Measurements from ENCODE around the gene WDR35. TPM values are rescaled to one million over a fixed set of nuclear protein-coding genes. Genes with fewer than 3 reads are reported as not detected.

The WDR35 gene
- total and polyA plus RNA-seq, 5 experiments from 2014 or later, result 0.91 to 5.6 (median 1.8) TPM

- no peak overlapping the region for H3K4me3 Mint-ChIP-seq
- ATAC-seq (no peak), DNase-seq (no peak)
- POLR2A ChIA-PET, result no interaction called here
- no peaks in the 10 kb centered on the region for H3K9me3 Mint-ChIP-seq
- peaks cover 0 to 4% (median 0%) of the 10 kb centered on the region in 3 donors for H3K36me3 Mint-ChIP-seq
- H3K27me3 Mint-ChIP-seq, result peaks cover 9 to 76% (median 32%) of the 10 kb centered on the region in 5 donors
- H3K27ac Mint-ChIP-seq, result no peak overlapping the region
- no peaks in the 10 kb centered on the region for H3K4me1 Mint-ChIP-seq
Measured at GRCh38 chr2:20005067-20005627, 15.2 kb upstream of the WDR35 start.

GRCh38 chr2:20001361-20001863 is 11.5 kb upstream of the WDR35 start:
- ATAC-seq (no peak), DNase-seq (no peak)
- H3K4me3 Mint-ChIP-seq, result no peak overlapping the region
- peaks cover 0 to 4% (median 0%) of the 10 kb centered on the region in 3 donors for H3K36me3 Mint-ChIP-seq
- no peaks in the 10 kb centered on the region for H3K9me3 Mint-ChIP-seq
- no peak overlapping the region for H3K27ac Mint-ChIP-seq
- H3K4me1 Mint-ChIP-seq, result no peaks in the 10 kb centered on the region
- H3K27me3 Mint-ChIP-seq, result peaks cover 15 to 51% (median 32%) of the 10 kb centered on the region in 5 donors
- POLR2A ChIA-PET, result no interaction called here

- no peak for DNase-seq
- no peak for ATAC-seq
- POLR2A ChIA-PET, result no interaction called here
- H3K27ac Mint-ChIP-seq, result no peak overlapping the region
- no peaks in the 10 kb centered on the region for H3K9me3 Mint-ChIP-seq
- H3K36me3 Mint-ChIP-seq, result no peaks in the 10 kb centered on the region
- H3K4me3 Mint-ChIP-seq, result no peak overlapping the region
- peaks cover 13 to 34% (median 22%) of the 10 kb centered on the region in 5 donors for H3K27me3 Mint-ChIP-seq
- peaks cover 9 to 20% (median 16%) of the 10 kb centered on the region in 4 donors for H3K4me1 Mint-ChIP-seq
Measured at GRCh38 chr2:19993731-19994130, 3.8 kb upstream of the WDR35 start.

GRCh38 chr2:19991895-19992294 is 2.0 kb upstream of the WDR35 start:
- DNase-seq (no peak), ATAC-seq (no peak)
- Mint-ChIP-seq H3K9me3 (no peaks in the 10 kb centered on the region), H3K4me3 (no peak overlapping the region), H3K36me3 (peaks cover 0 to 3% (median 0%) of the 10 kb centered on the region in 3 donors), H3K4me1 (peaks cover 9 to 30% (median 21%) of the 10 kb centered on the region in 4 donors), H3K27ac (no peak overlapping the region), H3K27me3 (peaks cover 7 to 31% (median 17%) of the 10 kb centered on the region in 5 donors)
- POLR2A ChIA-PET, result no interaction called here

GRCh38 chr2:19990416-19990728 is 467 bp upstream of the WDR35 start:
- Mint-ChIP-seq H3K27me3 (peaks cover 7 to 23% (median 10%) of the 10 kb centered on the region in 5 donors), H3K36me3 (peaks cover 0 to 7% (median 3%) of the 10 kb centered on the region in 3 donors), H3K4me1 (peaks cover 13 to 30% (median 21%) of the 10 kb centered on the region in 4 donors), H3K4me3 (peak overlapping the region; percentile 85 to 94 (median 91)), H3K27ac (peak overlapping the region in 9 of 10 donors; percentile 71 to 97 (median 95)), H3K9me3 (no peaks in the 10 kb centered on the region)
- DNase-seq (no peak), ATAC-seq (no peak)
- POLR2A ChIA-PET, result no interaction called here

GRCh38 chr2:19989342-19989666 is 601 bp downstream of the WDR35 start:
- no peak for ATAC-seq

GRCh38 chr2:19988600-19988999 is 1.3 kb downstream of the WDR35 start:
- Mint-ChIP-seq H3K27me3 (peaks cover 7 to 18% (median 9%) of the 10 kb centered on the region in 5 donors), H3K27ac (peak overlapping the region in 5 of 10 donors; percentile 72 to 97 (median 96)), H3K4me3 (peak overlapping the region in 9 of 10 donors; percentile 85 to 94 (median 91)), H3K36me3 (peaks cover 0 to 15% (median 7%) of the 10 kb centered on the region in 3 donors), H3K4me1 (peaks cover 13 to 31% (median 22%) of the 10 kb centered on the region in 4 donors), H3K9me3 (no peaks in the 10 kb centered on the region)
- DNase-seq (no peak), ATAC-seq (no peak)
- POLR2A ChIA-PET, result interaction anchor here (1.4 to 1.7 kb wide), 2 partner anchors 87 to 459 kb away, joined by 3 to 4 read pairs; partner anchors contain the start of genes RHOB and TTC32

More at GRCh38 chr2:19989342-19989666, 601 bp downstream of the WDR35 start:
- Mint-ChIP-seq H3K36me3 (peaks cover 0 to 11% (median 5%) of the 10 kb centered on the region in 3 donors), H3K9me3 (no peaks in the 10 kb centered on the region), H3K4me3 (peak overlapping the region; percentile 85 to 94 (median 91)), H3K27ac (peak overlapping the region; percentile 79 to 97 (median 95)), H3K27me3 (peaks cover 7 to 21% (median 9%) of the 10 kb centered on the region in 5 donors), H3K4me1 (peaks cover 13 to 31% (median 22%) of the 10 kb centered on the region in 4 donors)
- POLR2A ChIA-PET, result interaction anchor here (0.8 to 1.7 kb wide), 3 partner anchors 63 to 458 kb away, joined by 3 to 4 read pairs (median 4); partner anchors contain the start of genes RHOB and TTC32
- no peak for DNase-seq

GRCh38 chr2:19987936-19988335 is 2.0 kb downstream of the WDR35 start:
- POLR2A ChIA-PET, result no interaction called here
- DNase-seq, result no peak
- Mint-ChIP-seq H3K36me3 (peaks cover 0 to 17% (median 7%) of the 10 kb centered on the region in 3 donors), H3K9me3 (no peaks in the 10 kb centered on the region), H3K4me1 (peaks cover 15 to 31% (median 22%) of the 10 kb centered on the region in 4 donors), H3K4me3 (no peak overlapping the region), H3K27ac (peak overlapping the region in 2 of 10 donors; percentile 95 to 96), H3K27me3 (peaks cover 4 to 11% (median 7%) of the 10 kb centered on the region in 5 donors)
- no peak for ATAC-seq

GRCh38 chr2:19982268-19982667 is 7.6 kb downstream of the WDR35 start:
- ATAC-seq (no peak), DNase-seq (no peak)
- Mint-ChIP-seq H3K4me1 (peaks cover 0 to 6% (median 3%) of the 10 kb centered on the region in 4 donors), H3K27ac (no peak overlapping the region), H3K36me3 (peaks cover 8 to 28% (median 24%) of the 10 kb centered on the region in 3 donors), H3K4me3 (no peak overlapping the region), H3K9me3 (no peaks in the 10 kb centered on the region), H3K27me3 (no peaks in the 10 kb centered on the region)
- POLR2A ChIA-PET, result no interaction called here

GRCh38 chr2:19979932-19980331 is 10.0 kb downstream of the WDR35 start:
- H3K27ac Mint-ChIP-seq, result no peak overlapping the region
- H3K27me3 Mint-ChIP-seq, result no peaks in the 10 kb centered on the region
- ATAC-seq (no peak), DNase-seq (no peak)
- no peak overlapping the region for H3K4me3 Mint-ChIP-seq
- peaks cover 0 to 3% (median under 1%) of the 10 kb centered on the region in 4 donors for H3K4me1 Mint-ChIP-seq
- no peaks in the 10 kb centered on the region for H3K9me3 Mint-ChIP-seq
- POLR2A ChIA-PET, result no interaction called here
- H3K36me3 Mint-ChIP-seq, result peaks cover 10 to 29% (median 19%) of the 10 kb centered on the region in 3 donors

- H3K4me3 Mint-ChIP-seq, result peak overlapping the region in 1 of 10 donors; percentile 30
- DNase-seq (no peak), ATAC-seq (no peak)
- H3K27ac Mint-ChIP-seq, result peak overlapping the region in 1 of 10 donors; percentile 33
- no peaks in the 10 kb centered on the region for H3K27me3 Mint-ChIP-seq
- H3K4me1 Mint-ChIP-seq, result peaks cover 5 to 12% (median 10%) of the 10 kb centered on the region in 4 donors
- H3K36me3 Mint-ChIP-seq, result peaks cover 8 to 33% (median 20%) of the 10 kb centered on the region in 3 donors
- POLR2A ChIA-PET, result no interaction called here
- H3K9me3 Mint-ChIP-seq, result no peaks in the 10 kb centered on the region
Measured at GRCh38 chr2:19973466-19973865, 16.4 kb downstream of the WDR35 start.

GRCh38 chr2:19971691-19972090 is 18.2 kb downstream of the WDR35 start:
- H3K4me1 Mint-ChIP-seq, result peaks cover 5 to 12% (median 10%) of the 10 kb centered on the region in 4 donors
- DNase-seq (peak in 6 of 10 donors; percentile 6 to 56 (median 28)), ATAC-seq (peak; percentile 76 to 96)
- H3K27me3 Mint-ChIP-seq, result no peaks in the 10 kb centered on the region
- peak overlapping the region; percentile 3 to 89 (median 63) for H3K27ac Mint-ChIP-seq
- H3K9me3 Mint-ChIP-seq, result no peaks in the 10 kb centered on the region
- H3K36me3 Mint-ChIP-seq, result peaks cover 8 to 37% (median 17%) of the 10 kb centered on the region in 3 donors
- POLR2A ChIA-PET, result no interaction called here
- H3K4me3 Mint-ChIP-seq, result no peak overlapping the region

GRCh38 chr2:19963386-19963785 is 26.5 kb downstream of the WDR35 start:
- H3K4me1 Mint-ChIP-seq, result no peaks in the 10 kb centered on the region
- no peaks in the 10 kb centered on the region for H3K27me3 Mint-ChIP-seq
- no peaks in the 10 kb centered on the region for H3K9me3 Mint-ChIP-seq
- H3K27ac Mint-ChIP-seq, result no peak overlapping the region
- POLR2A ChIA-PET, result no interaction called here
- no peak overlapping the region for H3K4me3 Mint-ChIP-seq
- DNase-seq, result no peak
- peaks cover 0 to 27% (median 9%) of the 10 kb centered on the region in 3 donors for H3K36me3 Mint-ChIP-seq
- no peak for ATAC-seq

All from naive thymus-derived CD8-positive, alpha-beta T cell (primary cell).